Liver (tissue), 9 donors: ENCODE results near the gene MT3. TPM values are rescaled to one million over a fixed set of nuclear protein-coding genes. Genes with fewer than 3 reads are reported as not detected.

Source experiments
- DNase-seq: peaks from one replicate; pipeline ENCODE4 v3.0.0-alpha.2; 2017; ENCODE audit warnings: low spot score
- H3K27ac ChIP-seq, 2 donors: one replicate each; pipeline ENCODE4 v1.7.0; 2013; ENCODE audit warnings: inconsistent platforms in 2 of 2, low read length in 2 of 2, control low read depth in 1 of 2, low read depth in 1 of 2, mild to moderate bottlenecking in 1 of 2
- H3K27me3 ChIP-seq, 4 donors: one replicate each; pipeline versions ENCODE4 v1.6.1 to v1.7.0; 2013; ENCODE audit warnings: low read length in 3 of 4, inconsistent platforms in 1 of 4, mild to moderate bottlenecking in 1 of 4, moderate library complexity in 1 of 4; ENCODE audit not compliant: control insufficient read depth in 4 of 4, insufficient read depth in 4 of 4
- H3K36me3 ChIP-seq, 4 donors: one replicate each; pipeline versions ENCODE4 v1.6.1 to v1.7.0; 2013; ENCODE audit warnings: low read length in 3 of 4, mild to moderate bottlenecking in 3 of 4, low read depth in 1 of 4, moderate library complexity in 1 of 4; ENCODE audit not compliant: control insufficient read depth in 4 of 4, insufficient read depth in 3 of 4
- H3K4me1 ChIP-seq, 4 donors: one replicate each; pipeline versions ENCODE4 v1.6.1 to v1.7.0; 2013; ENCODE audit warnings: low read length in 3 of 4, mild to moderate bottlenecking in 3 of 4, moderate library complexity in 1 of 4; ENCODE audit not compliant: control insufficient read depth in 4 of 4, insufficient read depth in 4 of 4
- H3K4me3 ChIP-seq, 3 donors: one replicate each; pipeline versions ENCODE4 v1.6.1 to v1.7.0; 2013; ENCODE audit warnings: low read length in 3 of 3, control low read depth in 1 of 3, low read depth in 1 of 3, mild to moderate bottlenecking in 1 of 3
- H3K9ac ChIP-seq, 2 donors: one replicate each; pipeline ENCODE4 v1.7.0; 2013; ENCODE audit warnings: low read length in 2 of 2, mild to moderate bottlenecking in 2 of 2, moderate library complexity in 2 of 2, control low read depth in 1 of 2, low read depth in 1 of 2
- H3K9me3 ChIP-seq, 4 donors: one replicate each; pipeline versions ENCODE4 v1.6.1 to v1.7.0; 2013; ENCODE audit warnings: low read length in 3 of 4; ENCODE audit not compliant: control insufficient read depth in 4 of 4
- EGR1 ChIP-seq, 2 donors: IDR thresholded peaks; 2 replicates each; pipeline ENCODE4 v1.6.1; 2016 to 2018; ENCODE audit warnings: antibody characterized with exemption in 2 of 2, low read depth in 2 of 2
- FOXA1 ChIP-seq: IDR thresholded peaks from 2 replicates; pipeline ENCODE4 v1.6.1; 2016; ENCODE audit warnings: antibody characterized with exemption
- FOXA2 ChIP-seq: IDR thresholded peaks from 2 replicates; pipeline ENCODE4 v1.6.1; 2016; ENCODE audit warnings: antibody characterized with exemption
- GABPA ChIP-seq, 2 donors: IDR thresholded peaks in 1 of 2; conservative IDR thresholded peaks in 1 of 2; 2 replicates each; pipeline ENCODE4 v1.6.1; 2016; ENCODE audit warnings: antibody characterized with exemption in 2 of 2, mild to moderate bottlenecking in 1 of 2, moderate library complexity in 1 of 2
- HNF4A ChIP-seq, 2 donors: conservative IDR thresholded peaks; 2 replicates each; pipeline ENCODE4 v1.6.1; 2016; ENCODE audit warnings: antibody characterized with exemption in 2 of 2, mild to moderate bottlenecking in 2 of 2
- HNF4G ChIP-seq: IDR thresholded peaks from 2 replicates; pipeline ENCODE4 v1.6.1; 2016; ENCODE audit warnings: antibody characterized with exemption
- JUND ChIP-seq, 2 donors: IDR thresholded peaks; 2 replicates each; pipeline ENCODE4 v1.6.1; 2016; ENCODE audit warnings: antibody characterized with exemption in 2 of 2
- NR2F2 ChIP-seq: IDR thresholded peaks from 2 replicates; pipeline ENCODE4 v1.6.1; 2016; ENCODE audit warnings: antibody characterized with exemption
- RAD21 ChIP-seq, 2 donors: IDR thresholded peaks; 2 replicates each; pipeline ENCODE4 v1.6.1; 2016; ENCODE audit warnings: antibody characterized with exemption in 2 of 2, mild to moderate bottlenecking in 2 of 2
- RXRA ChIP-seq, 2 donors: IDR thresholded peaks; 2 replicates each; pipeline ENCODE4 v1.6.1; 2017 to 2018; ENCODE audit warnings: antibody characterized with exemption in 2 of 2, mild to moderate bottlenecking in 1 of 2
- SP1 ChIP-seq: IDR thresholded peaks from 2 replicates; pipeline ENCODE4 v1.6.1; 2018; ENCODE audit warnings: antibody characterized with exemption, mild to moderate bottlenecking
- TAF1 ChIP-seq: conservative IDR thresholded peaks from 2 replicates; pipeline ENCODE4 v1.6.1; 2016; ENCODE audit warnings: antibody characterized with exemption, mild to moderate bottlenecking
- YY1 ChIP-seq: IDR thresholded peaks from 2 replicates; pipeline ENCODE4 v1.6.1; 2016; ENCODE audit warnings: antibody characterized with exemption, mild to moderate bottlenecking
- WGBS: extraction: QIAGEN DNeasy Blood & Tissue Kit; methylation state at CpG from one replicate; pipeline ENCODE4 v1.1.7; 2013; 5-methylcytosine and 5-hydroxymethylcytosine counted together
- polyA plus RNA-seq, 2 donors: library from polyadenylated mRNA; stranded (reverse) in 1 of 2; unstranded in 1 of 2; fragments of 200-250 nt in 1 of 2; fragments of >200 nt in 1 of 2; fragmentation: Nextera tagmentation in 1 of 2; extraction: Ambion mirVana in 1 of 2; gene quantifications; one replicate each; pipeline versions ENCODE4 v1.2.1 to v1.2.3, GENCODE V29; 2013 to 2015
- total RNA-seq, 2 donors: library from RNA; depleted of rRNA; stranded (reverse); fragments of >200 nt; gene quantifications; one replicate each; pipeline ENCODE4 v1.2.3, GENCODE V29; 2014
- TF ChIP-seq, protein P1 (sequence below): IDR thresholded peaks from 2 replicates; pipeline ENCODE4 v1.6.1; 2016; ENCODE audit warnings: antibody characterized with exemption
- TF ChIP-seq, protein P2 (sequence below): IDR thresholded peaks from 2 replicates; pipeline ENCODE4 v1.6.1; 2016; ENCODE audit warnings: antibody characterized with exemption, mild to moderate bottlenecking
- TF ChIP-seq, protein P3 (sequence below): IDR thresholded peaks from 2 replicates; pipeline ENCODE4 v1.6.1; 2016; ENCODE audit warnings: antibody characterized with exemption
- TF ChIP-seq, protein P4 (sequence below): IDR thresholded peaks from 2 replicates; pipeline ENCODE4 v1.6.1; 2016; ENCODE audit warnings: antibody characterized with exemption
- TF ChIP-seq, protein P5 (sequence below): fragments of 150-350 bp; IDR thresholded peaks from 2 replicates; pipeline ENCODE4 v1.5.1; 2017; ENCODE audit warnings: improper control_type of control experiment, low read depth, low read length; ENCODE audit not compliant: missing input control
- donor health status: healthy.
- donor health status: healthy.
- donor health status: healthy.
- donor health status: healthy.
- donor health status: healthy.

Gene MT3
- total and polyA plus RNA-seq, 4 donors: not detected

DNA sequence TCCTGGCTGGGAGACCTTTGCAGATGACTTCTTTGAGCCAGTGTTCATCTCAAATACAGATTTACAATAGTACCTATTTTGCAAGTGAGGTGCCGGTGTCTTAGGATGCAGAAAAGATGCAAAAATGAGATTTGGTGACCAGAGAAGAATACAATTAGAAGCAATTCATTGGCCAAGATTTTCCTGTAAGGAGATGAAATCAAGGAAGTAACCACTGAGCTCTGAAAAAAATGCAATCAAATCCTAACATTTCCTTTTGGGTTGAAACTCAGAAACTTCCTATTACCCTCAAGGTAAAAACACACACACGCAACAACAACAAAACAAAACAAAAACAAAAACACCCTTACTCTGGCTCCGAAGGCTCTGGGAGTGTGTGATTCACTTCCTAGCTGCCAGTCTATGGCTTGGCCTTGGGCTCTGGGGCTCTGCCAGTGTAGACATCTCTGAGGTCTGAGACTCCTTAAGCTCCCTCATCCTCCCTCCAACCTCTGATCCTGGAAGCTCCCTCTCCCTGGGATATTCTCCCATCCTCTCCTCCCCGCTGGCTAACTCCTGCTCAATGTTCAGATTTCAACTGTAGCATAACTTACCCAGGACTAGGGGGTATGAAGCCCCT is 41.3 kb upstream of the MT3 start:
- Histone ChIP-seq H3K9me3 (no peaks in the 10 kb centered on the region), H3K4me1 (peaks cover 0 to 12% (median 9%) of the 10 kb centered on the region in 4 donors), H3K9ac (no peak overlapping the region), H3K4me3 (no peak overlapping the region), H3K27ac (no peak overlapping the region), H3K27me3 (no peaks in the 10 kb centered on the region), H3K36me3 (no peaks in the 10 kb centered on the region)
- TF ChIP-seq HNF4A (conservative IDR thresholded peaks at IDR 0.05) (no peak), RXRA (IDR thresholded peaks at IDR 0.05) (no peak), GABPA (IDR thresholded peaks at IDR 0.05 in 1 of 2, conservative IDR thresholded peaks at IDR 0.05 in 1 of 2) (no peak), RAD21 (IDR thresholded peaks at IDR 0.05) (no peak), JUND (IDR thresholded peaks at IDR 0.05) (no peak)
- TF ChIP-seq, protein P1, sequence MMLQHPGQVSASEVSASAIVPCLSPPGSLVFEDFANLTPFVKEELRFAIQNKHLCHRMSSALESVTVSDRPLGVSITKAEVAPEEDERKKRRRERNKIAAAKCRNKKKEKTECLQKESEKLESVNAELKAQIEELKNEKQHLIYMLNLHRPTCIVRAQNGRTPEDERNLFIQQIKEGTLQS: no peak
- TF ChIP-seq, protein P2, sequence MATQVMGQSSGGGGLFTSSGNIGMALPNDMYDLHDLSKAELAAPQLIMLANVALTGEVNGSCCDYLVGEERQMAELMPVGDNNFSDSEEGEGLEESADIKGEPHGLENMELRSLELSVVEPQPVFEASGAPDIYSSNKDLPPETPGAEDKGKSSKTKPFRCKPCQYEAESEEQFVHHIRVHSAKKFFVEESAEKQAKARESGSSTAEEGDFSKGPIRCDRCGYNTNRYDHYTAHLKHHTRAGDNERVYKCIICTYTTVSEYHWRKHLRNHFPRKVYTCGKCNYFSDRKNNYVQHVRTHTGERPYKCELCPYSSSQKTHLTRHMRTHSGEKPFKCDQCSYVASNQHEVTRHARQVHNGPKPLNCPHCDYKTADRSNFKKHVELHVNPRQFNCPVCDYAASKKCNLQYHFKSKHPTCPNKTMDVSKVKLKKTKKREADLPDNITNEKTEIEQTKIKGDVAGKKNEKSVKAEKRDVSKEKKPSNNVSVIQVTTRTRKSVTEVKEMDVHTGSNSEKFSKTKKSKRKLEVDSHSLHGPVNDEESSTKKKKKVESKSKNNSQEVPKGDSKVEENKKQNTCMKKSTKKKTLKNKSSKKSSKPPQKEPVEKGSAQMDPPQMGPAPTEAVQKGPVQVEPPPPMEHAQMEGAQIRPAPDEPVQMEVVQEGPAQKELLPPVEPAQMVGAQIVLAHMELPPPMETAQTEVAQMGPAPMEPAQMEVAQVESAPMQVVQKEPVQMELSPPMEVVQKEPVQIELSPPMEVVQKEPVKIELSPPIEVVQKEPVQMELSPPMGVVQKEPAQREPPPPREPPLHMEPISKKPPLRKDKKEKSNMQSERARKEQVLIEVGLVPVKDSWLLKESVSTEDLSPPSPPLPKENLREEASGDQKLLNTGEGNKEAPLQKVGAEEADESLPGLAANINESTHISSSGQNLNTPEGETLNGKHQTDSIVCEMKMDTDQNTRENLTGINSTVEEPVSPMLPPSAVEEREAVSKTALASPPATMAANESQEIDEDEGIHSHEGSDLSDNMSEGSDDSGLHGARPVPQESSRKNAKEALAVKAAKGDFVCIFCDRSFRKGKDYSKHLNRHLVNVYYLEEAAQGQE: no peak
- WGBS: 90% methylated on average over 4 of the region's 4 CpGs
- DNase-seq: no peak

DNA sequence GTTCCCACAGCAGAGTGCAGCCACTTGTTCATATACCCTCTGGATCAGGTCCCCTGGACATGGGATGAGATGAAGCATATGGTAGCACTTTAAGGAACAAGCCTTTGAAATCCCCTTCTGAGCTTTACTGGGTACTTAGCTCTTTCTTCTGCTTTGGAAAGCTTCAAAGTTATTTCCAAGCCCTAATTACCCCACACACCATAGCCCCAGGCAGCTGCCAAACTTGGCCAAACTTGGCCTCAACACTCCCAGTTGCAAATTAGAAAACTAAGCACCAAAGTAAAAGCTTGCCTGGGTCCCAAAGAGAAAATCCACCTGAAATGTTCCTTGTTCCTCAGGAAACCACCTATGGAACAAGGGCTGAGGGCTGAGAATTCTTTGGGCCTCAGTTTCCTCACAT is 40.2 kb upstream of the MT3 start:
- H3K9ac ChIP-seq: no peak overlapping the region
- TF ChIP-seq, protein P3, sequence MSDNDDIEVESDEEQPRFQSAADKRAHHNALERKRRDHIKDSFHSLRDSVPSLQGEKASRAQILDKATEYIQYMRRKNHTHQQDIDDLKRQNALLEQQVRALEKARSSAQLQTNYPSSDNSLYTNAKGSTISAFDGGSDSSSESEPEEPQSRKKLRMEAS: no peak
- TF ChIP-seq, protein P4, sequence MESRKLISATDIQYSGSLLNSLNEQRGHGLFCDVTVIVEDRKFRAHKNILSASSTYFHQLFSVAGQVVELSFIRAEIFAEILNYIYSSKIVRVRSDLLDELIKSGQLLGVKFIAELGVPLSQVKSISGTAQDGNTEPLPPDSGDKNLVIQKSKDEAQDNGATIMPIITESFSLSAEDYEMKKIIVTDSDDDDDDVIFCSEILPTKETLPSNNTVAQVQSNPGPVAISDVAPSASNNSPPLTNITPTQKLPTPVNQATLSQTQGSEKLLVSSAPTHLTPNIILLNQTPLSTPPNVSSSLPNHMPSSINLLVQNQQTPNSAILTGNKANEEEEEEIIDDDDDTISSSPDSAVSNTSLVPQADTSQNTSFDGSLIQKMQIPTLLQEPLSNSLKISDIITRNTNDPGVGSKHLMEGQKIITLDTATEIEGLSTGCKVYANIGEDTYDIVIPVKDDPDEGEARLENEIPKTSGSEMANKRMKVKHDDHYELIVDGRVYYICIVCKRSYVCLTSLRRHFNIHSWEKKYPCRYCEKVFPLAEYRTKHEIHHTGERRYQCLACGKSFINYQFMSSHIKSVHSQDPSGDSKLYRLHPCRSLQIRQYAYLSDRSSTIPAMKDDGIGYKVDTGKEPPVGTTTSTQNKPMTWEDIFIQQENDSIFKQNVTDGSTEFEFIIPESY: no peak
- TF ChIP-seq HNF4G: no peak
- TF ChIP-seq, protein P2: no peak
- TF ChIP-seq, protein P1: no peak
- TF ChIP-seq RAD21 (IDR thresholded peaks at IDR 0.05): no peak
- no peak for TF ChIP-seq GABPA (IDR thresholded peaks at IDR 0.05 in 1 of 2, conservative IDR thresholded peaks at IDR 0.05 in 1 of 2)
- TF ChIP-seq TAF1: no peak
- TF ChIP-seq RXRA (IDR thresholded peaks at IDR 0.05): no peak
- TF ChIP-seq NR2F2: no peak
- no peak for TF ChIP-seq FOXA2
- TF ChIP-seq, protein P5, sequence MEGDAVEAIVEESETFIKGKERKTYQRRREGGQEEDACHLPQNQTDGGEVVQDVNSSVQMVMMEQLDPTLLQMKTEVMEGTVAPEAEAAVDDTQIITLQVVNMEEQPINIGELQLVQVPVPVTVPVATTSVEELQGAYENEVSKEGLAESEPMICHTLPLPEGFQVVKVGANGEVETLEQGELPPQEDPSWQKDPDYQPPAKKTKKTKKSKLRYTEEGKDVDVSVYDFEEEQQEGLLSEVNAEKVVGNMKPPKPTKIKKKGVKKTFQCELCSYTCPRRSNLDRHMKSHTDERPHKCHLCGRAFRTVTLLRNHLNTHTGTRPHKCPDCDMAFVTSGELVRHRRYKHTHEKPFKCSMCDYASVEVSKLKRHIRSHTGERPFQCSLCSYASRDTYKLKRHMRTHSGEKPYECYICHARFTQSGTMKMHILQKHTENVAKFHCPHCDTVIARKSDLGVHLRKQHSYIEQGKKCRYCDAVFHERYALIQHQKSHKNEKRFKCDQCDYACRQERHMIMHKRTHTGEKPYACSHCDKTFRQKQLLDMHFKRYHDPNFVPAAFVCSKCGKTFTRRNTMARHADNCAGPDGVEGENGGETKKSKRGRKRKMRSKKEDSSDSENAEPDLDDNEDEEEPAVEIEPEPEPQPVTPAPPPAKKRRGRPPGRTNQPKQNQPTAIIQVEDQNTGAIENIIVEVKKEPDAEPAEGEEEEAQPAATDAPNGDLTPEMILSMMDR: no peak
- no peak for TF ChIP-seq HNF4A (conservative IDR thresholded peaks at IDR 0.05)
- no peak for TF ChIP-seq FOXA1
- no peak for TF ChIP-seq EGR1 (IDR thresholded peaks at IDR 0.05; ENCODE audit: low read depth in 2 of 2)
- TF ChIP-seq JUND (IDR thresholded peaks at IDR 0.05): no peak
- TF ChIP-seq YY1: no peak
- no peak for TF ChIP-seq SP1
- no peak overlapping the region for H3K4me3 ChIP-seq
- H3K27me3 ChIP-seq: no peaks in the 10 kb centered on the region
- DNase-seq: no peak
- H3K36me3 ChIP-seq: no peaks in the 10 kb centered on the region
- H3K4me1 ChIP-seq: peaks cover 0 to 12% (median 9%) of the 10 kb centered on the region in 4 donors
- no peaks in the 10 kb centered on the region for H3K9me3 ChIP-seq
- H3K27ac ChIP-seq: no peak overlapping the region
